GM18951 (cell line): ENCODE data around the gene TUSC2.

Experiments
- POLR2A ChIP-seq: IDR thresholded peaks from 4 replicates; pipeline ENCODE4 v1.6.1; 2011; ENCODE audit warnings: mild to moderate bottlenecking; ENCODE audit not compliant: insufficient read length, insufficient read depth; ENCODE audit errors: extremely low read depth
- in situ Hi-C: fragments of 300-500 bp; cut with MboI; formaldehyde crosslinking; loops from one replicate; pipeline ENCODE4 v1.12.0; 2022; ENCODE audit warnings: low sequenced_read_pairs, mixed read lengths, inconsistent platforms; ENCODE audit not compliant: unreplicated experiment

TUSC2 gene

DNA sequence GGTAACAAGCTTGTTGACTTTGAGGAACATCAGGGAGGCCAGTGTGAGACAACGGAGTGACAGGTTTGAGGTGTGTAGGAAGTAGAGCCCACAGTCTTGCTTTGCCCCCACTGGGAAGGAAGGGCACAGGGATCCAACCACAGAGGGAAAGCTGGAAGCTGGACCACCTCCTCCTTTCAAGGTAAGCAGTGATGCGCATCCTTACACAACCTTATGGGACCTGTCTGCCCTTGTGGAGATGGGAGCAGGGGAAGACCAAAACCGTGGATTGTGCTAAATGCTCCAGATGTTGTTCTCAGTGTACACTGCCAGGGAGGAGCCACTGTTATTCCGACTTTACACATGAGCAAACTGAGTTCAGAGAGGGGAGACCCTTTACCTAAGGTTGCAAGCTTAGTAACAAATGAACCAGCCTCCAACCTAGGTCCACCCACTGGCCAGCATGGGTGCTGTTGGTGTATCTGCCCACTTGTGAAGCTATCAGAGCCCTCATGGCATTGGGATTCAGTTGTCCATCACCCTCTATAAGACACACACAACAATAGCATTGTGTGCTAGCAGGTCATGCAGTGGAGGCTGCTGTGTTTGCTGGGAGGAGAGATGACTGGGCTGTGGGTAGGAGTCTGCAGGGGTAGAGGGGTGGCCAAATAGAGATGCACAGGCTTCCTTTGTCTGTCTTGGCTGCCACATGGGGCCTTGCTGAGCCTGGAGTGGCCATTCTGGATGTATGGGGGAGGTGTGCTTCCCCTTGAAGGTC lies 49.7 kb downstream of the TUSC2 start:
- TF ChIP-seq POLR2A, result no peak
- in situ Hi-C loops, result no loop called here

- no peak for TF ChIP-seq POLR2A
- in situ Hi-C loops, result no loop called here
These were observed 51.3 kb downstream of the TUSC2 start for GRCh38 chr3:50276762-50277101.

- in situ Hi-C loops, result no loop called here
- no peak for TF ChIP-seq POLR2A
These were observed 51.8 kb downstream of the TUSC2 start for GRCh38 chr3:50275996-50276761.

GRCh38 chr3:50275141-50275995 lies 52.7 kb downstream of the TUSC2 start:
- no peak for TF ChIP-seq POLR2A
- in situ Hi-C loops, result no loop called here
